OCI-LY3 (cell line): ENCODE data around the gene MAPK12.

Source experiments
- EZH2phosphoT487 ChIP-seq: fragments of 200-600 bp; shearing (Covaris generic); IDR thresholded peaks from 2 replicates; pipeline ENCODE4 v1.6.1; 2018; ENCODE audit warnings: antibody characterized with exemption, mixed run types, low read depth
- TF ChIP-seq, protein P1 (sequence below): fragments of 200-600, 300-600 bp; sonication (generic); IDR thresholded peaks from 2 replicates; pipeline ENCODE4 v1.5.1; 2014; ENCODE audit warnings: antibody characterized with exemption, low read length, low read depth

DNA sequence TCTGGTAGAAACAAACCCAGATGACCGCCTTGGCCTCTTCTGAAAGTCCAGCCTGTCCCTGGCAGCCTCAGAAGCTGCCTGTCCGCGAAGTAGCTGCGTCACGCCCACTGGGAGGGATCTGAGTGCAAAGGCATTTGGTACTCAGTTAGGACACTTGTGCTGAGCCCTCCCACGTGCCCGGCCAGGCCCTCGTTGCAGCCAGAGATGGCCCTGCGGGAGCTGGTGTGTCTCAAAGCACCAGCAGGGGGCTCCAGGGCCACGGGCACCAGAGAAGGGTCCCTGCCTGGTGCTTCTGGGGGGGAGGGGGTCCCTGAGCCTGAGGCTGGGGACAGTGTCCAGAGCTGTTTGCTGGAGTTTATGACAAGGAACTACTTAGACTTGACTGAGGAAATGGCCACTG lies 54.9 kb downstream of the MAPK12 start:
- TF ChIP-seq, protein P1, sequence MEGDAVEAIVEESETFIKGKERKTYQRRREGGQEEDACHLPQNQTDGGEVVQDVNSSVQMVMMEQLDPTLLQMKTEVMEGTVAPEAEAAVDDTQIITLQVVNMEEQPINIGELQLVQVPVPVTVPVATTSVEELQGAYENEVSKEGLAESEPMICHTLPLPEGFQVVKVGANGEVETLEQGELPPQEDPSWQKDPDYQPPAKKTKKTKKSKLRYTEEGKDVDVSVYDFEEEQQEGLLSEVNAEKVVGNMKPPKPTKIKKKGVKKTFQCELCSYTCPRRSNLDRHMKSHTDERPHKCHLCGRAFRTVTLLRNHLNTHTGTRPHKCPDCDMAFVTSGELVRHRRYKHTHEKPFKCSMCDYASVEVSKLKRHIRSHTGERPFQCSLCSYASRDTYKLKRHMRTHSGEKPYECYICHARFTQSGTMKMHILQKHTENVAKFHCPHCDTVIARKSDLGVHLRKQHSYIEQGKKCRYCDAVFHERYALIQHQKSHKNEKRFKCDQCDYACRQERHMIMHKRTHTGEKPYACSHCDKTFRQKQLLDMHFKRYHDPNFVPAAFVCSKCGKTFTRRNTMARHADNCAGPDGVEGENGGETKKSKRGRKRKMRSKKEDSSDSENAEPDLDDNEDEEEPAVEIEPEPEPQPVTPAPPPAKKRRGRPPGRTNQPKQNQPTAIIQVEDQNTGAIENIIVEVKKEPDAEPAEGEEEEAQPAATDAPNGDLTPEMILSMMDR: peak; percentile 44
- TF ChIP-seq EZH2phosphoT487: no peak
